GM18520 (cell line): ENCODE data around the gene TMEM44.
"Not testable (repeated sequence)": the region's sequence is repeated elsewhere in the genome, so short reads cannot be mapped to it uniquely, and the experiment has no call there.

ENCODE experiments used
- ATAC-seq: cut with Tn5 transposase; IDR thresholded peaks from one replicate; pipeline ENCODE4 v1.9.1; 2021; ENCODE audit not compliant: unreplicated experiment

Gene TMEM44

GRCh38 chr3:194615226-194615625, 18.0 kb downstream of the TMEM44 start:
- ATAC-seq, result no peak

- no peak for ATAC-seq
These were observed 21.0 kb downstream of the TMEM44 start for GRCh38 chr3:194612221-194612620.

DNA sequence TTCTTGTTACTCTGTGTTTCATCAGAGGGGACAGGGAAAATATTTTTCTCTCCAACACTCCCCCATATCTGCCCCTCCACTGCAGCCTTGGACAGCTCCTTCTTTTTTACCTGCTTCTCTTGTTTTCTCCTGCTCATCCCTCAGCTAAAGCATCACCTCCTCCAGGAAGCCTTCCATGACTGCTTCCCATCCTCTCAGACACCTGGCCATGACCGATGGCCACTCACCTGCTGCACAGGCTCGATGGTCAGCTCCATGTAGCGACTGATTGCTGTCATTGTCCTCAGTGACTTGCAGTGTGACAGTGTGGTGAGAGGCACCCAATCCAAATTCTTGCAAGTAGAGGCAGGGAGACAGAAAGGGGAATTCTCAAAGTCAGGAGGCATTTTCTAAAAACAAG, 22.5 kb downstream of the TMEM44 start:
- no peak for ATAC-seq

GRCh38 chr3:194609601-194610000, 23.6 kb downstream of the TMEM44 start:
- no peak for ATAC-seq

DNA sequence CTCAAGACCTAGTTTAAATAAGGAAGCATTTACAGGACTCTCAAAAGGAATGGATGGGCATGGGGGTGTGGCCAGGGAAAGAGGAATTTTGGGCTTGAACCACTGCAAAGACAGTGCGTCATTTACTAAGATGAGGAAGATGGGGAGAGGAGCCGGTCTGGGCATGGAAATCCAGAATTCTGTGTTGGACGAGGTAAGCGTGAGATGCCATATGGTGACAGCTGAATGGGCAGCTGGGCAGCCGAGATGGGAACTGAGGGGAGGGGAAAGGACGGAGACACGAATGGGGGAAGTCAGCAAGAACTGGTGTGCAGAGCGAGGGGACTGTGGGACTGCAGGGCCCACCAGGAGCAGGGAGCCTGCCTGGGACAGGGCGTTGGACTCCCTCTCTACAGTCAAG, 24.2 kb downstream of the TMEM44 start:
- no peak for ATAC-seq

- ATAC-seq, result no peak
These were observed 25.4 kb downstream of the TMEM44 start for GRCh38 chr3:194607592-194608389.

- no peak for ATAC-seq
These were observed 26.3 kb downstream of the TMEM44 start for GRCh38 chr3:194606941-194607340.

DNA sequence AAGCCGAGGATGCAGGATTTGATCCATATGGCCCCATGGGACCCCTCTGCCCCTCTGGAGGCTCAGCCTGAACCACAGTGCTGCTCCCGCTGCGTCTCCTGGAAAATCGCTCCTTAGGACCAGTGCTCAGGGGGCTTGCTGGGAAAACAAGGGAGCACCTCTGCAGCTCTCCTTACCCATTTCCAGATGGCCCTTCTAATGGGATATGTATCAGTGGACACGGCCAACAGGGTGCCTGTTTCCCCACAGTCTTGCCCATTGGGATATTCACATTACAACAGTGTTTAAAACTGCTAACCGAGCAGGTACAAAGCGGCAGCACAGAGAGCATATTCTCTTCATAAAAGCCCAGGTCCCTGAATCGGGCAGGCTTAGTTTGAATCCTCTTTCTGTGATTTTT, 27.1 kb downstream of the TMEM44 start:
- ATAC-seq, result no peak

DNA sequence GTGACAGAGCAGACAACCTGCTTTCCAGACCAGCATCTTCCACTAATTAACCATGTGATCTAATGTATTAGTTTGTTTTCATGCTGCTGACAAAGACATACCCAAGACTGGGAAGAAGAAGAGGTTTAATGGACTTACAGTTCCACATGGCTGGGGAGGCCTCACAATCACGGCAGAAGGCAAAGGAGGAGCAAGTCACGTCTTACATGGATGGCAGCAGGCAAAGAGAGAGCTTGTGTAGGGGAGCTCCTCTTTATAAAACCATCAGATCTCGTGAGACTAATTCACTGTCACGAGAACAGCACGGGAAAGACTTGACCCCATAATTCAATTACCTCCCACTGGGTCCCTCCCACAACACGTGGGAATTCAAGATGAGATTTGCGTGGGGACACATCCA, 27.9 kb downstream of the TMEM44 start:
- ATAC-seq, result not testable (repeated sequence)

- ATAC-seq, result no peak
These were observed 28.4 kb downstream of the TMEM44 start for GRCh38 chr3:194604837-194605236.

GRCh38 chr3:194604126-194604525, 29.1 kb downstream of the TMEM44 start:
- no peak for ATAC-seq

DNA sequence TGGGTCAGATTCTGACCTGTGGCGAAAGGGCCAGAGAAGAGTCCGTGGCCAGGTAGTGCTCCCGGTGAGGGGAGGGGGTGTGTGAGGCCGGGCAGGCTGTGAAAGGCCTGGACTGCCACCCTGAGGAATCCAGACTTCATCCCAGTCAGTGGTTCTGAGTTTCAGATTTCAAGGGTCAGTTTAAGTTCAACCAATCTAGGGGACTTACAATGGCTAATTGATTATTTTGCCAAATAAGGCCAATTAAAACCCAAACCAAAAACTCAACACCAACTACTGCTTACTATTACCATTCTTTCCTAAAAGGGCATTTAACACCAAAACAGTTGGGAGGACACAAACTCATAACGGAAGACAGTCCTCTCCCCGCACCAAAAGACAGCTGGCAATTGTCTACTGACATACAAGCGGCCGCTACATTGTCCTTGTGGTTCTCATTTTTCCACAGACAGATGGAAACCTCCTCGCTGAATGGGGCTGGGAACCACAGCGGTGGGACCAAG, 30.5 kb downstream of the TMEM44 start:
- no peak for ATAC-seq

- no peak for ATAC-seq
These were observed 34.3 kb downstream of the TMEM44 start for GRCh38 chr3:194598771-194599557.

DNA sequence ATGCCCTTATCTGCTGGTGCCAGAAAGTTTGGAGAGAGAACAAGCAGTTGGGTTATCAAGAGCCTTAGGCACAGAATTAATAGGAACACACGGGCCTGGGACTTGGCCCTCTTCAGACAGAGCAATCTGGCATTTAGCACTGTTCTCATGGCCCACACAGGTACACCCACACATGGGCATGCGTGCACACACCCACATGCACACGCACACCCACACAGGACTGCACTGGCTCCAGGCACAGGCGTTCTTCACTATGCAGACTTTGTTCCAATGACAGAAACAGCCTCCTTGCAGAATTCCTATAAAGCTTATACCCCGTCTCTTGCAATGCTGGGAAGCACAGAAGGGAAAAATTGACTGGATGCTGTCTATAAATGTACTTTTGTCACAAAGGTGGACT, 36.3 kb downstream of the TMEM44 start:
- ATAC-seq, result no peak

- no peak for ATAC-seq
These were observed 40.1 kb downstream of the TMEM44 start for GRCh38 chr3:194592798-194593752.

DNA sequence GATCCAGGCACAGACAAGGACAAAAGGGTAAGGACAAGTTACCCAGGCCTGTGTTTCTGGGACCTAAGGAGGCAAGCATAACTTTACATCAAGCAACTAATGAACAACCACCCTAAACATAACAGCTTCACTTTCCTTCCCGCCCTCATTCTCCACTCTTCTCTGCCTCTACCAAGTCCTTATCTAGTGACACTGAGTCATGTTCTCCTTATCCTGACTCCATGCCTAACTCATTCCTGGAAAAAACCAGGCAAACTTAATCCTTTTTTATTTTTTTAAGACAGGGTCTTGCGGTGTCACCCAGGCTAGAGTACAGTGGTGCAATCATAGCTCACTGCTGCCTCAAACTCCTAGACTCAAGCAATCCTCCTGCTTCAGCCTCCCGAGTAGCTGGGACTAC, 44.5 kb downstream of the TMEM44 start:
- ATAC-seq, result no peak

- ATAC-seq, result no peak
These were observed 45.0 kb downstream of the TMEM44 start for GRCh38 chr3:194588236-194588635.

GRCh38 chr3:194587438-194587931, 45.7 kb downstream of the TMEM44 start:
- ATAC-seq, result no peak

- no peak for ATAC-seq
These were observed 46.4 kb downstream of the TMEM44 start for GRCh38 chr3:194586836-194587235.

GRCh38 chr3:194585880-194586281, 47.3 kb downstream of the TMEM44 start:
- ATAC-seq, result no peak

DNA sequence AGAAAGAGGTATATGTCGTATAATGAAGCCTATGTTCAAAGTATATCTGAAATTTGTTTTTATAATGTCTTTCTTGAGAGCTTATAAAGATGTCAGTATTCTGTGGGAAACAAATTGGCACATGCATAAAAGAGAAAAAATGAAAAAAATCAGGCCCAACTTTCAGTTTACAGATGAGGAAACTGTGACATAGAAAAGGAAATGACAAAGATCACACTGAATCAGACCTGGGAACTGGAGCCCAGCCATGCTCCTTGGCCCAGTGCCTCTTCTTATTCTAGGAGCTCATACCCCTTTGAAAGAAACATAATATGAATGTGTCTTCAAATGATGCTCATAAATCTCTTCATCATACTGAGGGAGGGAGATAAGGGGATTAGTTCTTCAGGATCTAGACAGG, 48.4 kb downstream of the TMEM44 start:
- no peak for ATAC-seq
